NCI-H1694 treated with DMSO at 0.1 percent for 48 hours (cell line): ENCODE results near the gene PLA2G12B.
"Not testable (repeated sequence)": the region's sequence is repeated elsewhere in the genome, so short reads cannot be mapped to it uniquely, and the experiment has no call there.

Experiments
- DNase-seq: peaks from one replicate; lab custom pipeline; 2025; lab: John Stamatoyannopoulos, UW

The PLA2G12B gene, protein sequence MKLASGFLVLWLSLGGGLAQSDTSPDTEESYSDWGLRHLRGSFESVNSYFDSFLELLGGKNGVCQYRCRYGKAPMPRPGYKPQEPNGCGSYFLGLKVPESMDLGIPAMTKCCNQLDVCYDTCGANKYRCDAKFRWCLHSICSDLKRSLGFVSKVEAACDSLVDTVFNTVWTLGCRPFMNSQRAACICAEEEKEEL

DNA sequence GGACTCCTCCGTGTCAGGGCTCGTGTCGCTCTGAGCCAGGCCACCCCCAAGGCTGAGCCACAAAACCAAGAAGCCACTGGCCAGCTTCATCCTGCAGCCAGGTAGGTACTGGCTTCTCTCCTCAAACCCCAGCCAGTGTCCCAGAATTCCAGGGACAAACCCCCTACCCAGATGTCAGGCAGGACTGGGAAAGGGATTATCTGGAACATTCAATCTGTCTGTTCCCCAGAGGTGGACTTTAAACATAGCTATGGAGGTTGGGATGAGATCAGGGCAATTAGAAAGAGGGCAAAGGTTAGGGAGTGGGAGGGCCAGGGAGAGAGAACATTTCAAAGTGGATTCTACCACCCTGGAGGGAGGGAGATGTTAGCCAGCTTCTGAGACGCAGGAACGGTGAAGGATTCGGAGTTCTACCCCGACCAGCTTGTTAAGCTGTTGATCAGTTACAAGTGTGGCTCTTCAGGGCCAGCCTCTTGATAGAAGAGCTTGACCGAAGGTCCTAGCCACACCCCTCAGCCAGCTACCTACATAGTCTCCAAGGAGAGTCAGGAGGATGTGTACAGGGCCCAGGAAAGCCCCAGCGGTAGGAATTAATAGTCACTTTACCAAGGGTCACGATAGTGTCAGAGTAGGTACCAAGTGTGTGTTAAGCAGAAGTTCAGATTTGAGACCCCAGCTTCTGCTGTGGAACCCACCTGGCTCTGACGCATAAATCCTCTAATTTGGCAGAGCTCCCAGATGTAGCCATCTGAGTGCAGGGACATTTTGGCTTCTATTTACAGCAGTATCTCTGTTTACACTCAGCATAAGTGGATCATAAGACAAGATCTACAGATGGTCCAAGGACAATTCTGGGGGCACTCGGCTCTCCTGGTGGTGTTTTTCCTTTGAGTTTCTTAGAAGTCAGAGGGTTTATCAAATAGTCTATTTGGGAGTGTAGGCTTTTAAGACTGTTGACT is at the start of gene PLA2G12B:
Gene PLA2G12B, minus strand, starts transcription at position 211 of the 959 bp plus-strand sequence. Its CDS starts 121 bp downstream, at position 90.
- DNase-seq, result peak; percentile 47

DNA sequence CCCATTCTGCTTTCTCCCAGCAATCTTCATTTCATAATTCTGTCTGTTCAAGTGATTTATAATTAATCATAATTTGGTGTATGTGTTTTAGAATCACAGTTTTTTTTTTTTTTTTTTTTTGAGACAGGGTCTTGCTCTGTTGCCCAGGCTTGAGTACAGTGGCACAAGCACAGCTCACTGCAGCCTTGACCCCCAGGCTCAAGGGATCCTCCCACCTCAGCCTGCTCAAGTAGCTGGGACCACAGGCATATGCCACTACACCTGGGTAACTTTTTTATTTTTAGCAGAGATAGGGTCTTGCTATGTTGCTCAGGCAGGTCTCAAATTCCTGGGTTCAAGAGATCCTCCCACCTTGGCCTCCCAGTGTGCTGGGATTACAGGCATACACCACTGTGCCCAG is 49.2 kb upstream of the PLA2G12B start:
- DNase-seq, result no peak

DNA sequence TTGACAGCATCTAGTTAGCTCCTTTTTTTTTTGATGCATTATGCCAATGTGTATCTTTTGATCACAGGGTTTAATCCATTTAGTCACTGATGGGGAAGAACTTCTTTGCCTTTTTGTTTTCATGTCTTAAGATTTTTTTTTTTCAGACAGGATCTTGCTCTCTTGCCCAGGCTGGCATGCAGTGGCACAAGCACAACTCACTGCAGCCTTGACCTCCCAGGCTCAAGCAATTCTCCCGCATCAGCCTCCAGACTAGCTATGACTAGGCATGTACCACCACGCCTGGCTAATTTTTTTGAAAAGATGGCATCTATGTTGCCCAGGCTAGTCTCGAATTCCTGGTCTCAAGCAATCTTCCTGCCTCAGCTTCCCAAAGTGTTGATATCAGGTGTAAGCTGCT is 46.4 kb upstream of the PLA2G12B start:
- DNase-seq, result no peak

DNA sequence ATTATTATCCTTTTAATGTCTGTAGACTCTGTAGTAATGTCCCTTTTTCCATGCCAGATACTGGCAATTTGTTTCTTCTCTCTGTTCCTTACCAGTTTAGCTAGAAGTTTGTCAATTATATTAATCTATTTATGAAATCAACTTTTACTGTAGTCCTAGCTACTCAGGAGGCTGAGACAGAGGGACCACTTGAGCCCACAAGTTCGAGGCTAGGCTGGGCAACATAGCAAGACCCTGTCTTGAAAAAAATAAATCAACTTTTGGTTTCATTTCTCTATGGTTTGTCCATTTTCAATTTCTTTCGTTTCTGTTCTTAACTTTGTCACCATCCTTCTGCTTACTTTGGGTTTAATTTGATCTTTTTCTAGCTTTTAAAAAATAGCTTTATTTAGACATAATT is 42.5 kb upstream of the PLA2G12B start:
- no peak for DNase-seq

DNA sequence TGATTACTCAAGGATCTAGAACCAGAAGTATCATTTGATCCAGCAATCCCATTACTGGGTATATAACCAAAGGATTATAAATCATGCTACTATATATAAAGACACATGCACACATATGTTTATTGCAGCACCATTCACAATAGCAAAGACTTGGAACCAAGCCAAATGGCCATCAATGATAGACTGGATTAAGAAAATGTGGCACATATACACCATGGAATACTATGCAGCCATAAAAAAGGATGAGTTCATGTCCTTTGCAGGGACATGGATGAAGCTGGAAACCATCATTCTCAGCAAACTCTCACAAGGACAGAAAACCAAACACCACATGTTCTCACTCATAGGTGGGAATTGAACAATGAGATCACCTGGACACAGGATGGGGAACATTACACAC is 40.9 kb upstream of the PLA2G12B start:
- DNase-seq, result not testable (repeated sequence)

DNA sequence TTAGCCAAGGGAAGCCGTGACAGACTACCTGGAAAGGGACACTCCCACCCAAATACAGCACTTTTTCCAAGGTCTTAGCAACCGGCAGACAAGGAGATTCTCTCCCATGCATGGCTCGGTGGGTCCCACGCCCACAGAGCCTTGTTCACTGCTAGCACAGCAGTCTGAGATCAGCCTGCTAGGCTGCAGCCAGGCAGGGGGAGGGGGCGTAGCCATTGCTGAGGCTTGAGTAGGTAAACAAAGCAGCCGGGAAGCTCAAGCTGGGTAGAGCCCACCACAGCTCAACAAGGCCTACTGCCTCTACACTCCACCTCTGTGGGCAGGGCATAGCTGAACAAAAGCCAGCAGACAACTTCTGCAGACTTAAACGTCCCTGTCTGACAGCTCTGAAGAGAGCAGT is 35.2 kb upstream of the PLA2G12B start:
- not testable (repeated sequence) for DNase-seq

DNA sequence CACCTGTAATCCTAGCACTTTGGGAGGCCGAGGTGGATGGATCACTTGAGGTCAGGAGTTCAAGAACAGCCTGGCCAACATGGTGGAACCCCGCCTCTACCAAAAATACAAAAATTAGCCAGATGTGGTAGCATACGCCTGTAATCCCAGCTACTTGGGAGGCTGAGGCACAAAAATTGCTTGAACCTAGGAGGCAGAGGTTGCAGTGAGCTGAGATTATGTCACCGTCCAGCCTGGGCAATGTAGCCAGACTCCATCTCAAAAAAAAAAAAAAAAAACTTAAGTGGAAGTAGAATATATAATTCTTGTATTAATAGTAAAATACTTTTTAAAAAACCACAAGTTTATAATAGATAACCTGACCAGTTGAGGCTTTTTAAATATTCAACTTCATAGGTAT is 30.0 kb upstream of the PLA2G12B start:
- DNase-seq, result not testable (repeated sequence)

DNA sequence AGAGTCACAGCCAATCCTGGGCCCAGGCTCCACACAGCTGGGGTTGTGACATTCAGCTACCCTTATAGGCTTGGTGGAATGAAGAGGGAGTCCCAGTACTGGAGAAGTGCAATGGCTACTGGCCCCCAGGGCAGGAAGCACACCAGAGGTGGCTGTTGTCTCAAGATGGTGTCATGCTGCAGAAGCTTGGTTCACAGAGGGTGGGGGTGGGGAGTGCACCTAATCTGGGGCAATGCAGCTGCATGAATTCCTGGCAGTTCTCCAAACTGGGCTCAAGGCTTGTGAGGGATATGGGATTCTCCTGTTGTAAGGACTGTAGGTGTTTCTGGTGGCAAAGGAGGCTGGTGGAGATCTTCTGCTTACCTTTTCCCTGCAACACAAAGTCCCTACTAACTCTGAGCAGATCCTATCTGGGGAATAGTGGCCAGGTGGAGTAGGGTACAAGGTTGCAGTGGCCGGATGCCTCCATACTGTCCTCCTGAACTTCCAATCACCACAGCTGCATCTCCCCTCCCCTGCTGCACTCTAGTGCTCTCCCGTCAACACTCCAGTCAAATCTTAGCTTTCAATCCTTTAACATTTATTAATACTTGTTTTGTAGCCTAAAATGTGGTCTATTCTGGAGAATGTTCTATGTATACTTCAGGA is 27.4 kb upstream of the PLA2G12B start:
- DNase-seq, result no peak

DNA sequence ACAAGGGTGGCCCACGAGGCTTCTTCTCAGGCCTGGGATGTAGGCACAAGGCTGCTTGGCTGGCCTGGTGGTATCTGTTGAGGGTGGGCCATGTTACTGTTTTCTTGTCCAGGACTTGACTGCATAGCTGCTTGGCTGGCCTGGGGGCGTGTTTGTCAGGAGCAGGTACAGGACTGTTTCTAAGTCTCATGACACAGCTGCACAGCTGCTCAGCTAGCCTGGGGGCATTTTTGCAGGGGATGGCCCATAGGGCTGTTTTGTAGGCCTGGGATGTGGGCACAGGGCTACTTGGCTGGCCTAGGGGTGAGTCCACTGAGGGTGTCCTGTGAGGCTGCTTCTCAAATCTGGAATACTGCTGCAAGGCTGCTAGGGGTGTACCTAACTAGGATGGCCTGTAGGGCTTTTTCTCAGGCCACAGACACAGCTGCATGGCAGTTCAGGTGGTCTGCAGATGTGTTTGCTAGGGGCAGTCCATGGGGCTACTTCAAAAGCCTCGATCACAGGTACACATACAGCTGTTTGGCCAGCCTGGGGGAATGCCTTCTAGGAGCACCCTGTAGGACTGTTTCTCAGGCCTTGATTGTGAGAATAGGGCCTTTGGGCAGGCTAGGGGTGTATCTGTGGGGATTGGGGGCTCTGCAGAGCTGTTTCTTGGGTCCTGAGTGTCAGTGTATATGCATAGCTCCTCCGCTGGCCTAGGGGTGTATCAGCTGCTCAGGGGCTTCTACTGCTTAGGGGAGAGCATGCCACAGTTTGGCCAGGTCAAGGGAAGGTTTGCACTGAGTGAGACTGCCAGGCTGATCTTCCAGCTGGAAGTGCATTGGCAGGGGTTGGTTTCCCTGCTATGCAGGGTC is 26.6 kb upstream of the PLA2G12B start:
- DNase-seq, result no peak

DNA sequence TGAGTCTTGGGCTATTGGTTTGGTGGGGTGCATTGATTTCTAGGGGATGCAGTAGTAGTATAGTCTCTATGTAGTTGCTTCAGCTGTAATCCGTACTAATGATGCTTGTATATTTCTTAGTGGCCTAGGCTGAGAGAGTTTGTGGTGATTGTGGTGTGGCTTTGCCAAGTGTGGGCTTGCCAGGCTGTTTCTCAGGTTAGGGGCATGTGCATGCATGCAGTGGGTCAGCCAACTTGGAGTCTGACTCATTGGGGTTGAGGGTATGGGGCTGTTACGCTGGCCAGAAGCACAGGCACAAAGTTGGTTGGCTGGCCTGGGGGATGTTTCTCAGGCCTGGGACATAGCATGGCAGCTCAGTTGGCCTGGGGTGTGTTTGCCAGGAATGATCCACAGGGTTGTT is 25.7 kb upstream of the PLA2G12B start:
- no peak for DNase-seq

DNA sequence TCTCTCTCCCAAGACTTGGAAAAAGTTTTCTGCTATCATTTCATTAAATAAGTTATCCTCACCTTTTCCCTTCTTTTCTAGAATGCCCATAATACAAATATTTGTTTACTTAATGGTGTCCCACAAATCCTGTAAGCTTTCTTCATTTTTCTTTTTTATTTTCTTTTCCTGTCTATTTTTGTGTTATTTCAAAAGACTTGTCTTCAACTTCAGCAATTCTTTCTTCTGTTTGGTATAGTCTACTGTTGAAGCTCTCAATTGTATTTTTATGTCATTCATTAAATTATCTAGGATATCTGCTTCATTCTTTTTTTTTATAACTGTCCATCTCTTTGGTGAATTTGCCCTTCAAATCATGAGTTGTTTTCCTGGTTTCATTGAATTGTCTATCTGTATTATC is 25.1 kb upstream of the PLA2G12B start:
- no peak for DNase-seq

DNA sequence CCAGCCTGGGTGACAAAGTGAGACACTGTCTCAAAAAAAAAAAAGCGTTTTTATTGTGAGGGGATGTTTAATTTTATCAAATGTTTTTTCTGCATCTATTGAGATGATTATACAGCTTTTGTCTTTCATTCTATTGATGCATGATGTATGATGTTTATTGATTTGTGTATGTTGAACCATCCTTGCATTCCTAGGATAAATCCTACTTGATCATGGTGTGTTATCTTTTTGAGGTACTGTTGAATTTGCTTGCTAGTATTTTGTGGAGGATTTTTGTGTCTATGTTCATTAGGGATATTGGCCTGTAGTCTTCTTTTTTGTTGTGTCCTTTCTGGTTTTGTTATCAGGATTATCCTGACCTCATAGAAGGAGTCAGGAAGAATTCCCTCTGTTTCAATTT is 22.3 kb upstream of the PLA2G12B start:
- DNase-seq, result no peak

DNA sequence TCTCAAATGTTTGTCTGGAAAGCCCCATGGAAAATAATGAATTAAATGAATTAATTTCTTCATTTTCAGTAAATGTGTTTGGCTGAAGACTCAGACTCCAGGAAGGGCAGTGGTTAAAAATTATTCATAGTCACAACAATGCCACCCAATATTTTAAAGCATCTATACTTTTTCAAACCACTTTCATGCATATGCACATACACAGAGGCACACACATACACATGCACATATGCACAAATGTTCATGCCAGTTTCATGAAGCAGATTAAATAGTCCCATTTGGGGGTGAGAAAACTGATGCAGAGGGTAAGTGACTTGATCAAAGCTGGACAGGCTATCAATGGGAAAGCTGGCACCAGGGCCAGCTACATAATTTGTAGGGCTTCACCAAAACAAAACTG is 1.4 kb upstream of the PLA2G12B start:
- DNase-seq, result no peak

DNA sequence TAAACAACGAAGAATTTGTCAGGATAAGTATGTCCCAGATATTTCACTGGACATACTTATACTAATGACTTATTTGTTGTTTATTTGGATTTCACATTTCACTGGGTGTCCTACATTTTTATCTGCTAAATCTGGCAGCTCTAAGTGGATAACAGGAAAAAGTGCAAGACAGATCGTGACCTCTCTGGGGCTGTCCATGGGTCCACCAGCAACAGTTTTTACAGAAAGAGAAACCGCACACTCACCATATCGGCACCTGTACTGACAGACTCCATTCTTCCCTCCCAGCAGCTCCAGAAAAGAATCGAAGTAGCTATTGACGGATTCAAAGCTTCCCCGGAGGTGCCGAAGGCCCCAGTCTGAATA is 393 bp downstream of the PLA2G12B start:
- DNase-seq, result no peak

DNA sequence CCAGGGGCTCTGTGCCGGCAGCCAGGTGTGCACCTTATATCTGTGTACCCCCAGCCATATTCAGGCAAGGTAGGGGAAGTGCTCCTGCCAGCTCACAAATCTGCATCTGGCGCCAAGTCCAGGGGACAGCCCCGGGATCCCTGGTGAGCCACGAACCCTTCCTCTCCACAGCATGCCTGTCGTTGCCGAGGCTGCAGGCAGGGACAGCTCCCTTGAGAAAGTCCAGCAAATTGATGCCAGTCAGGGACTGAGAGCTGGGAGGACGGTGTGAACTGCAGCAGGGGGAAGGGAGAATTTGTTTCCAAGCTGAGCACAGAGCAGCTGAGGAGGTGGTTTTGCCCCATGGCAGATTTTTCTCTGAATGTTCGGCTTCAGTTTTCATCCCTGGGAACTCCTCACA is 919 bp downstream of the PLA2G12B start:
- DNase-seq, result no peak

DNA sequence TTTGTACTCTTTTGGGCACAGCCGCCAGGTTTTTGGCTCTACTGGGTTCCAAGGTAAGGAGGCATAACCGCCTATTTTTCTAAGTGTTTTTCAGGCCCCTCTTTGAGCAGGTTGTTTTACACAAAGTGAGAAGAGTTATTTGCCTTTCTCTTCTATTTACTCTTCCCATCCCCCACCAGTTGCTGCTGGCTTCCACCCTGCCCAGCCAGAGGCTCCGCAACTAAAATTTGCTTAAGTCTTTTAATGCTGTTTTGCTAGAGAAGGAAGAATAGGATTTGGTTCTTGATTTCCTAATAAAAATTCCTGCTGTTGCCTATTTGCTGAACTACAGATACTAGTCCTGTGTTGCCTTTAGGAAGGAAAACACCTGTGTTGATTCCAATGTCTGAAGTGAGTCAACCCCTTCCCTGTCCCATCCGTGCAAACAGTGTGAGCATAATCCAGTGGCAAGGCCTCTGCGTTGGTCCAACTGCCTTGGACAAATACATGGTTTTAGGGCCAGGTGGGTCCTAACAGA is 1.9 kb downstream of the PLA2G12B start:
- DNase-seq, result no peak

DNA sequence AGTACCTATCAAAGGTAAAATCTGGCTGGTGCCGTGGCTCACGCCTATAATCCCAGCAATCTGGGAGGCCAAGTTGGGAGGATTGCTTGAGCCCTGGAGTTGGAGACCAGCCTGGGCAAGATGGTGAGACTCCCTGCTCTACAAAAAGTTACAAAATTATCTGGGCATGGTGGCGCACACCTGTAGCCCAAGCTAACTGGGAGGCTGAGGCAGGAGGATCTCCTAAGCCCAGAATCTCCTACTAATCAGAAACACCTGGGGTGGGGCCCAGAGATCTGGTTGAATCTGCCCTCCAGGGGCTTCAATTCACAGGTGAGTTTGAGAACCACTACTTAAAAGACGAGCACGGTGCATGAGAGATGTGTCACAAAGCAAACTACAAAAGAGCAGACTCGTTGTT is 2.4 kb downstream of the PLA2G12B start:
- no peak for DNase-seq

DNA sequence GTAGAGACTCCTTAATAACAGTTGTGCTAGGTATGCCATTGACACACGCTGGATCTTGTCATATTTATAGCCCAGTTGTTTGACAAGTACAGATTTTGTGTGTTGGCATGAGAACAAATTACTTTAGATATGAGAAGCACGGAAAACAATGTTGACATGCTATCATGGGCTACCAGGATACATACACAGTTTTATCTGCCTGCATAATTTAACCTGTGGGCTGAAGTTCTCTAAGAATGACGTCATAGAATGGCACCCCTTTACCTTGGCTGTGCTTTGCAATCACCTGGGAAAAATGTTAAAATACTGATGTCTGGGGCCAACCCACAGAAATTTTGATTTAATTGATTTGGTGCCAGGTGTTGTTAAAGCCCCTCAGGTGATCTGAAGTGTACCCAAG is 2.8 kb downstream of the PLA2G12B start:
- DNase-seq, result no peak

DNA sequence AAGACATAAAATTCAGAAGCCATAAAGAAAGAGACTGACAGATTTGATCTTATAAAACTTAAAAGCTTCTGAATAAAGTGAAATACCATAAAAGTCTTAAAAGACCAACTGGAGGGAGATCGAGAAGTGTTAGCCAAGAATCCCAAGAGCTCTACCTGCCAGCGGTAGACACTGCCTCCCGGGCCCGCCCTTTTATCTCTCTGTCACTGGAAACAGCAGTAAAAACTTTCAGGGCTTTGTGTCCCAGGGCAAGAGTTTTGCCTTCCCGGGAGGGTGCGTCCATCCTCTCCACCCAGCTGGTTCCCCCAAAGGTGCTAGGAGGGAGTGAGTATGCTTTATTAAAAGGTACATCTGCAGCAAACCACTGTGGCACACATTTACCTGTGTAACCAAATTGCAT is 5.8 kb downstream of the PLA2G12B start:
- no peak for DNase-seq

DNA sequence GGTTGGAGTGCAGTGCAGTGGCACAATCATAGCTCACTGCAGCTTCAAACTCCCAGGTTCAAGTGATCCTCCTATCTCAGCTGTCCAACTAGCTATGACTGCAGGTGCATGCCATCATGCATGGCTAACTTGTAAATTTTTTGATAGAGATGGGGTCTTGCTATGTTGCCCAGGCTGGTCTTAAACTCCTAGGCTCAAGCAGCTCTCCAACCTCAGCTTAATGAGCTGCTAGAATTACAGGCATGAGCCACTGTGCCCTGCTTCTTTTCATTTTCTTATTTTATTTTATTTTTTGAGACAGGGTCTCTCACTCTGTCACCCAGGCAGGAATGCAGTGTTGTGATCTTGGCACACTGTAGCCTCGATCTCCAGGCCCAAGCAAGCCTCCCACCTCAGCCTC is 7.6 kb downstream of the PLA2G12B start:
- DNase-seq, result no peak

DNA sequence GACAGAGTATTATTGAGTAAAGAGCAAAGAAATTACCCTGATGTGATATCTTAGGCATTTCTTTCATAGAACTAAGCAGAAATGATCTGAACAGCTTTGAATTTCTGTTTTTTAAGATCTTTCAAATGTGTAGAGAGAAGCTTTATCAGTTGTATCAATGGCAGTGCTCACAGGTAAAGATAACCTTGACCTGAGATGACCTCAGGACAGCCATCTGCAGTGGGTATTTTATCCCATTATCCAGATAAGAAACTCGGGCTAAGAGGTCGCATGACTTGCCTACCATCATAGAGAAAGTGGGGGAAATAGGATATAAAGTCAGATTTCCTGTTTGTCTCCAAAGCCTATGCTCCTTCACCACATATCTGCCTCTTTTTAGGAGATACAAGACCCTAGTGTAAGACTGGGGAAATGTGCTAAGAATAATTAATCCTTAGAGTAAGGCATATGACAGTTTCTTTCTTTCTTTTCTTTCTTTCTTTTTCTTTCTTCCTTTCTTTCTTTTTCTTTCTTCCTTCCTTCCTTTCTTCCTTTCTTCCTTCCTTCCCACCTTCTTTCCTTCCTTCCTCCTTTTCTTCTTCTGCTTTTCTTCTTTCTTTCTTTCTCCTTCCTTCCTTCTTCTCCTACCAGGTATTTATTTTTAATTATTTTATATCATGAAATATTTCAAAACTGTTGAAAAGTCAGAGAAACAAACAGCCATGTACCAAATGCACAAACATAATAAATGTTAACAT is 10.9 kb downstream of the PLA2G12B start:
- DNase-seq, result no peak
